IPS-18a (cell line): ENCODE results near the gene LUZP2.
A peak's percentile ranks its signal among the peaks of the same experiment; 100 is the strongest.
"Not testable (repeated sequence)": the region's sequence is repeated elsewhere in the genome, so short reads cannot be mapped to it uniquely, and the experiment has no call there.

ENCODE experiments used
- H3K27ac ChIP-seq: one replicate; pipeline ENCODE4 v1.5.1; 2013; ENCODE audit warnings: low read length
- H3K27me3 ChIP-seq: one replicate; pipeline ENCODE4 v1.6.1; 2013; ENCODE audit warnings: mild to moderate bottlenecking, low read length; ENCODE audit not compliant: control insufficient read depth, insufficient read depth
- H3K36me3 ChIP-seq: one replicate; pipeline ENCODE4 v1.6.1; 2013; ENCODE audit warnings: low read depth, low read length; ENCODE audit not compliant: control insufficient read depth
- H3K4me1 ChIP-seq: one replicate; pipeline ENCODE4 v1.6.1; 2013; ENCODE audit warnings: low read depth, low read length; ENCODE audit not compliant: control insufficient read depth
- H3K4me3 ChIP-seq: one replicate; pipeline ENCODE4 v1.5.1; 2013; ENCODE audit warnings: low read length
- H3K9ac ChIP-seq: one replicate; pipeline ENCODE4 v1.6.1; 2013; ENCODE audit warnings: mild to moderate bottlenecking, low read length, moderate library complexity
- H3K9me3 ChIP-seq: one replicate; pipeline ENCODE4 v1.6.1; 2013; ENCODE audit warnings: low read depth, low read length; ENCODE audit not compliant: control insufficient read depth

LUZP2 gene

GRCh38 chr11:24934733-24935439 is 438.0 kb downstream of the LUZP2 start:
- Histone ChIP-seq H3K27me3 (no peaks in the 10 kb centered on the region), H3K9ac (no peak overlapping the region), H3K4me1 (peaks cover 4% of the 10 kb centered on the region), H3K36me3 (no peaks in the 10 kb centered on the region), H3K27ac (peak overlapping the region; percentile 47), H3K9me3 (no peaks in the 10 kb centered on the region), H3K4me3 (no peak overlapping the region)

- Histone ChIP-seq H3K4me3 (no peak overlapping the region), H3K27me3 (no peaks in the 10 kb centered on the region), H3K9ac (no peak overlapping the region), H3K4me1 (no peaks in the 10 kb centered on the region), H3K9me3 (no peaks in the 10 kb centered on the region), H3K27ac (no peak overlapping the region), H3K36me3 (no peaks in the 10 kb centered on the region)
Measured at GRCh38 chr11:24944891-24945290, 448.0 kb downstream of the LUZP2 start.

- no peaks in the 10 kb centered on the region for H3K27me3 ChIP-seq
- H3K36me3 ChIP-seq: no peaks in the 10 kb centered on the region
- no peaks in the 10 kb centered on the region for H3K4me1 ChIP-seq
- H3K27ac ChIP-seq: no peak overlapping the region
- H3K4me3 ChIP-seq: no peak overlapping the region
- H3K9me3 ChIP-seq: no peaks in the 10 kb centered on the region
- H3K9ac ChIP-seq: no peak overlapping the region
Measured at GRCh38 chr11:24949406-24949805, 452.6 kb downstream of the LUZP2 start.

- Histone ChIP-seq H3K4me3 (no peak overlapping the region), H3K9ac (no peak overlapping the region), H3K36me3 (no peaks in the 10 kb centered on the region), H3K27ac (no peak overlapping the region), H3K27me3 (no peaks in the 10 kb centered on the region), H3K4me1 (no peaks in the 10 kb centered on the region), H3K9me3 (peaks cover 6% of the 10 kb centered on the region)
Measured at GRCh38 chr11:24963852-24964251, 467.0 kb downstream of the LUZP2 start.

GRCh38 chr11:24965748-24966147 is 468.9 kb downstream of the LUZP2 start:
- no peaks in the 10 kb centered on the region for H3K27me3 ChIP-seq
- no peak overlapping the region for H3K4me3 ChIP-seq
- peaks cover 6% of the 10 kb centered on the region for H3K9me3 ChIP-seq
- no peaks in the 10 kb centered on the region for H3K4me1 ChIP-seq
- no peak overlapping the region for H3K9ac ChIP-seq
- H3K36me3 ChIP-seq: no peaks in the 10 kb centered on the region
- no peak overlapping the region for H3K27ac ChIP-seq

GRCh38 chr11:24993903-24994302 is 497.1 kb downstream of the LUZP2 start:
- not testable (repeated sequence) for H3K27me3 ChIP-seq, H3K4me1 ChIP-seq, H3K4me3 ChIP-seq, H3K36me3 ChIP-seq, H3K27ac ChIP-seq, H3K9me3 ChIP-seq, H3K9ac ChIP-seq

- not testable (repeated sequence) for H3K27ac ChIP-seq, H3K27me3 ChIP-seq, H3K9me3 ChIP-seq, H3K9ac ChIP-seq, H3K4me3 ChIP-seq, H3K4me1 ChIP-seq, H3K36me3 ChIP-seq
Measured at GRCh38 chr11:24999929-25000328, 503.1 kb downstream of the LUZP2 start.

- Histone ChIP-seq H3K9ac (no peak overlapping the region), H3K4me1 (no peaks in the 10 kb centered on the region)
Measured at GRCh38 chr11:25037431-25037830, 540.6 kb downstream of the LUZP2 start.

GRCh38 chr11:25038131-25038530 is 541.3 kb downstream of the LUZP2 start:
- Histone ChIP-seq H3K4me1 (no peaks in the 10 kb centered on the region), H3K4me3 (no peak overlapping the region), H3K36me3 (no peaks in the 10 kb centered on the region), H3K27ac (no peak overlapping the region), H3K27me3 (no peaks in the 10 kb centered on the region), H3K9ac (no peak overlapping the region), H3K9me3 (no peaks in the 10 kb centered on the region)

More at GRCh38 chr11:25037431-25037830, 540.6 kb downstream of the LUZP2 start:
- Histone ChIP-seq H3K27ac (no peak overlapping the region), H3K36me3 (no peaks in the 10 kb centered on the region), H3K27me3 (no peaks in the 10 kb centered on the region), H3K4me3 (no peak overlapping the region), H3K9me3 (no peaks in the 10 kb centered on the region)

GRCh38 chr11:25039165-25039564 is 542.3 kb downstream of the LUZP2 start:
- no peaks in the 10 kb centered on the region for H3K9me3 ChIP-seq
- no peak overlapping the region for H3K27ac ChIP-seq
- H3K36me3 ChIP-seq: no peaks in the 10 kb centered on the region
- H3K27me3 ChIP-seq: no peaks in the 10 kb centered on the region
- no peak overlapping the region for H3K4me3 ChIP-seq
- H3K4me1 ChIP-seq: no peaks in the 10 kb centered on the region
- no peak overlapping the region for H3K9ac ChIP-seq

GRCh38 chr11:25048632-25049031 is 551.8 kb downstream of the LUZP2 start:
- Histone ChIP-seq H3K36me3 (no peaks in the 10 kb centered on the region), H3K27me3 (no peaks in the 10 kb centered on the region), H3K9ac (no peak overlapping the region)

GRCh38 chr11:25052844-25053243 is 556.0 kb downstream of the LUZP2 start:
- no peak overlapping the region for H3K4me3 ChIP-seq
- H3K9ac ChIP-seq: no peak overlapping the region
- peaks cover 3% of the 10 kb centered on the region for H3K4me1 ChIP-seq
- no peaks in the 10 kb centered on the region for H3K27me3 ChIP-seq
- no peaks in the 10 kb centered on the region for H3K36me3 ChIP-seq
- no peak overlapping the region for H3K27ac ChIP-seq
- H3K9me3 ChIP-seq: no peaks in the 10 kb centered on the region

More at GRCh38 chr11:25048632-25049031, 551.8 kb downstream of the LUZP2 start:
- peaks cover 3% of the 10 kb centered on the region for H3K4me1 ChIP-seq
- no peak overlapping the region for H3K4me3 ChIP-seq
- H3K27ac ChIP-seq: no peak overlapping the region
- H3K9me3 ChIP-seq: no peaks in the 10 kb centered on the region
